Spleen (tissue), 11 donors: Measurements from ENCODE around the gene SLC9A4. TPM values are rescaled to one million over a fixed set of nuclear protein-coding genes. Genes with fewer than 3 reads are reported as not detected.

ENCODE experiments used
- DNase-seq: peaks from one replicate; pipeline ENCODE4 v3.0.0-alpha.2; 2020
- H3K27ac ChIP-seq, 8 donors: fragments of 200-600 bp; sonication (generic) in 7 of 8; 1 replicate in 4 of 8; 2 replicates in 4 of 8; pipeline versions ENCODE4 v1.5.0 to v1.8.0; 2016 to 2021; ENCODE audit warnings: inconsistent platforms in 4 of 8, mild to moderate bottlenecking in 4 of 8, moderate library complexity in 1 of 8
- H3K27me3 ChIP-seq, 7 donors: fragments of 200-600 bp; sonication (generic) in 6 of 7; replicated peaks in 1 of 7; 1 replicate in 4 of 7; 2 replicates in 3 of 7; pipeline versions ENCODE4 v1.5.0 to v1.8.0; 2016 to 2021; ENCODE audit warnings: inconsistent platforms in 3 of 7, mild to moderate bottlenecking in 1 of 7
- H3K36me3 ChIP-seq, 6 donors: fragments of 200-600 bp; sonication (generic) in 5 of 6; 1 replicate in 4 of 6; 2 replicates in 2 of 6; pipeline versions ENCODE4 v1.5.0 to v1.8.0; 2016 to 2021; ENCODE audit warnings: inconsistent platforms in 2 of 6
- H3K4me1 ChIP-seq, 6 donors: fragments of 200-600 bp; sonication (generic) in 5 of 6; 1 replicate in 3 of 6; 2 replicates in 3 of 6; pipeline versions ENCODE4 v1.5.0 to v1.8.0; 2016 to 2021; ENCODE audit warnings: inconsistent platforms in 3 of 6
- H3K4me3 ChIP-seq, 8 donors: fragments of 200-600 bp; sonication (generic) in 7 of 8; 1 replicate in 4 of 8; 2 replicates in 4 of 8; pipeline versions ENCODE4 v1.5.0 to v1.8.0; 2016 to 2021; ENCODE audit warnings: inconsistent platforms in 4 of 8, mild to moderate bottlenecking in 4 of 8, moderate library complexity in 2 of 8
- H3K9me3 ChIP-seq, 8 donors: fragments of 200-600 bp; sonication (generic) in 7 of 8; 1 replicate in 4 of 8; 2 replicates in 4 of 8; pipeline versions ENCODE4 v1.5.0 to v1.8.0; 2016 to 2021; ENCODE audit warnings: inconsistent platforms in 4 of 8
- POLR2A ChIP-seq, 3 donors: fragments of 450-650 bp; IDR thresholded peaks; one replicate each; pipeline ENCODE4 v1.5.1; 2017; ENCODE audit warnings: antibody characterized with exemption in 3 of 3, mild to moderate bottlenecking in 1 of 3
- POLR2AphosphoS5 ChIP-seq, 3 donors: sonication (generic); formaldehyde crosslinking; IDR thresholded peaks; one replicate each; pipeline ENCODE4 v1.5.1; 2017; ENCODE audit warnings: antibody characterized with exemption in 3 of 3
- WGBS, 5 donors: extraction: QIAGEN DNeasy Blood & Tissue Kit in 3 of 5; methylation state at CpG; one replicate each; pipeline versions ENCODE4 v1.1.5 to v1.1.7; 2013 to 2018; 5-methylcytosine and 5-hydroxymethylcytosine counted together
- intact Hi-C: fragments of 100-400 bp; cut with DNase I; formaldehyde crosslinking; loops from one replicate; pipeline ENCODE4 v1.15.0; 2023; ENCODE audit warnings: low total_unique reads
- polyA plus RNA-seq, 3 donors: library from polyadenylated mRNA; stranded (reverse); fragments of 200-250 nt; gene quantifications; one replicate each; pipeline ENCODE4 v1.2.1, GENCODE V29; 2013
- total RNA-seq, 7 donors: library from RNA; depleted of rRNA in 3 of 7; stranded (reverse); fragments of >200 nt in 3 of 7; fragmentation: NEBNext Ultra II Directional in 4 of 7; extraction: Animal tissue kit (Norgen Biotek cat#: 25700) in 4 of 7; gene quantifications; one replicate each; pipeline versions ENCODE4 v1.1.0 to v1.2.1, GENCODE V29; 2016 to 2021
- TF ChIP-seq, protein P1 (sequence below), 11 experiments: fragments of 200-600 bp in 7 of 11; fragments of 450-650 bp in 4 of 11; sonication (generic) in 4 of 11; IDR thresholded peaks in 8 of 11; conservative IDR thresholded peaks in 3 of 11; 1 replicate in 7 of 11; 2 replicates in 4 of 11; pipeline versions ENCODE4 v1.4.0 to v1.8.0; 2016 to 2021; ENCODE audit warnings: antibody characterized with exemption in 11 of 11, inconsistent platforms in 4 of 11, mild to moderate bottlenecking in 1 of 11
- donor health status: healthy with polysubstance abuse.
- donor health status: DM: no; HTN: no; CAD: no; lungs with moderate emphysema.
- donor health status: DM: no; HTN: no; CAD: no.
- donor health status: Bipolar disorder and iron deficiency.
- donor health status: healthy.
- donor health status: DM: no; HTN: no; CAD: no.
- donor health status: DM: yes; HTN: yes; CAD: no.

SLC9A4 gene
- total and polyA plus RNA-seq, 10 donors: 0.10 TPM; not detected in 9

DNA sequence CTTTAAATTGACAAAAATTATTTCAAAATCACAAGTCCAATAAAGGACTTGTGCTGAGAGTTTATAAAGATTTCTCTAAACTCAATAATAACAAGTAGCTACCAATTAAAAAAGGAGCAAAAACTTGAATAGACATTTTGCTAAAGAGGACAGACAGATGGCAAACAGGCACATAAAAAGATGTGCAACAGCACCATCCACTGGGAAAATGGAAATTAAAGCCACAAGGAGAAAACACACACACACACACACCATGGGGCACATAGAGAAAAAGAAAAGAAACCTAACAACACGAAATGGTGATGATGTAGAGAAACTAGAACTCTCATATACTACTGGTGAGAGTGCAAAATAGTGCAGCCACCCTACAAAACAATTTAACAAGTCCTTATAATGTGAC, 12.6 kb upstream of the SLC9A4 start:
- WGBS, 5 donors: 55 to 75% (median 63%) methylated on average over 1 of the region's 1 CpG
- TF ChIP-seq, protein P1, sequence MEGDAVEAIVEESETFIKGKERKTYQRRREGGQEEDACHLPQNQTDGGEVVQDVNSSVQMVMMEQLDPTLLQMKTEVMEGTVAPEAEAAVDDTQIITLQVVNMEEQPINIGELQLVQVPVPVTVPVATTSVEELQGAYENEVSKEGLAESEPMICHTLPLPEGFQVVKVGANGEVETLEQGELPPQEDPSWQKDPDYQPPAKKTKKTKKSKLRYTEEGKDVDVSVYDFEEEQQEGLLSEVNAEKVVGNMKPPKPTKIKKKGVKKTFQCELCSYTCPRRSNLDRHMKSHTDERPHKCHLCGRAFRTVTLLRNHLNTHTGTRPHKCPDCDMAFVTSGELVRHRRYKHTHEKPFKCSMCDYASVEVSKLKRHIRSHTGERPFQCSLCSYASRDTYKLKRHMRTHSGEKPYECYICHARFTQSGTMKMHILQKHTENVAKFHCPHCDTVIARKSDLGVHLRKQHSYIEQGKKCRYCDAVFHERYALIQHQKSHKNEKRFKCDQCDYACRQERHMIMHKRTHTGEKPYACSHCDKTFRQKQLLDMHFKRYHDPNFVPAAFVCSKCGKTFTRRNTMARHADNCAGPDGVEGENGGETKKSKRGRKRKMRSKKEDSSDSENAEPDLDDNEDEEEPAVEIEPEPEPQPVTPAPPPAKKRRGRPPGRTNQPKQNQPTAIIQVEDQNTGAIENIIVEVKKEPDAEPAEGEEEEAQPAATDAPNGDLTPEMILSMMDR (IDR thresholded peaks at IDR 0.05 in 8 of 11, conservative IDR thresholded peaks at IDR 0.05 in 3 of 11): no peak
- TF ChIP-seq POLR2AphosphoS5 (IDR thresholded peaks at IDR 0.05) (no peak), POLR2A (IDR thresholded peaks at IDR 0.05) (no peak)
- H3K36me3 ChIP-seq: no peaks in the 10 kb centered on the region
- H3K4me1 ChIP-seq: no peaks in the 10 kb centered on the region
- DNase-seq: no peak
- H3K9me3 ChIP-seq: peaks cover 0 to 9% (median 0%) of the 10 kb centered on the region in 8 donors
- H3K27me3 ChIP-seq: no peaks in the 10 kb centered on the region
- no peak overlapping the region for H3K4me3 ChIP-seq
- intact Hi-C loops: no loop called here
- H3K27ac ChIP-seq: no peak overlapping the region

DNA sequence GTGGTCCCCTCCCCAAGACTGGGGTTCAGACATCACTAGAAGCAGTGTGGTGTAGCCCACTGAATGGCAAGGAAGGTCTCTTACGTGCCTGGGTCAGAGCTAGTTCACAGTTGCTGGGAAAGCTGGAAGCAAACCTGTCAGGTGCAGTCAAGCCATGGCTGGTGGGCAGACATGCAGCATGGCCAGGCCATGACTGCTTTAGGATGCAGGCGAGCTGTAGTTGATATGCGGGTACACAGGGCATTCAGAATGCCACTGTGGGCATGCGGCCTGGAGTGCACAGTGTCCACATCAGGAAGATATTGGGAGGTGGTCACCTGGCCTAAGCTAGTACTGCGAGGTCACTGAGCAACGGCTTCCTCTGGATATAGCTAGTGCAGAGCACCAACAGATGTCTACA, 11.8 kb upstream of the SLC9A4 start:
- no peaks in the 10 kb centered on the region for H3K27me3 ChIP-seq
- peaks cover 0 to 2% (median 0%) of the 10 kb centered on the region in 8 donors for H3K9me3 ChIP-seq
- H3K4me1 ChIP-seq: no peaks in the 10 kb centered on the region
- no peaks in the 10 kb centered on the region for H3K36me3 ChIP-seq
- DNase-seq: no peak
- intact Hi-C loops: no loop called here
- no peak overlapping the region for H3K4me3 ChIP-seq
- TF ChIP-seq POLR2AphosphoS5 (IDR thresholded peaks at IDR 0.05) (no peak), POLR2A (IDR thresholded peaks at IDR 0.05) (no peak)
- TF ChIP-seq, protein P1 (IDR thresholded peaks at IDR 0.05 in 8 of 11, conservative IDR thresholded peaks at IDR 0.05 in 3 of 11): no peak
- WGBS, 5 donors: 82 to 93% (median 89%) methylated on average over 6 of the region's 6 CpGs
- H3K27ac ChIP-seq: no peak overlapping the region

DNA sequence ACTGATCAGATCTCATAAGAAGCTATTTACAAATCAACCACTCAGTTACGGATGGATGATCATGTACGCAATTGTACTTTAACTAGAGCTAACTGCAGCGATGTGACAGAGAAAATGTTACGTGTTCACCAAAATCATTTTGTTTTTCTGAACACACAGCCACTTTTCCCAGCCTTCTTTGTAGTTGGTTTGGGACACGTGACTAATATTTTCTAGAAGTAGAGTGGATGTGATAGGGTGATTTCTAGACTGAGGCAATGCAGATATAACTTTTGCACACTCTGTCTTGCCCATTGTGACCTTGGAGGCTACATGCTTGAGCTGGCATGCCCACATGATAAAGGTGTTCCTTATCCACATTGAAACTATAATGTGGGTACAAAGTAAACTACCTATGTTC, 9.9 kb upstream of the SLC9A4 start:
- TF ChIP-seq POLR2A (IDR thresholded peaks at IDR 0.05) (no peak), POLR2AphosphoS5 (IDR thresholded peaks at IDR 0.05) (no peak)
- TF ChIP-seq, protein P1 (IDR thresholded peaks at IDR 0.05 in 8 of 11, conservative IDR thresholded peaks at IDR 0.05 in 3 of 11): no peak
- Histone ChIP-seq H3K27ac (no peak overlapping the region), H3K4me3 (no peak overlapping the region), H3K9me3 (peaks cover 0 to 7% (median 0%) of the 10 kb centered on the region in 8 donors), H3K4me1 (no peaks in the 10 kb centered on the region), H3K36me3 (no peaks in the 10 kb centered on the region), H3K27me3 (no peaks in the 10 kb centered on the region)
- no peak for DNase-seq
- 92 to 97% (median 94%) methylated on average over 5 of the region's 5 CpGs for WGBS, 5 donors
- intact Hi-C loops: no loop called here

DNA sequence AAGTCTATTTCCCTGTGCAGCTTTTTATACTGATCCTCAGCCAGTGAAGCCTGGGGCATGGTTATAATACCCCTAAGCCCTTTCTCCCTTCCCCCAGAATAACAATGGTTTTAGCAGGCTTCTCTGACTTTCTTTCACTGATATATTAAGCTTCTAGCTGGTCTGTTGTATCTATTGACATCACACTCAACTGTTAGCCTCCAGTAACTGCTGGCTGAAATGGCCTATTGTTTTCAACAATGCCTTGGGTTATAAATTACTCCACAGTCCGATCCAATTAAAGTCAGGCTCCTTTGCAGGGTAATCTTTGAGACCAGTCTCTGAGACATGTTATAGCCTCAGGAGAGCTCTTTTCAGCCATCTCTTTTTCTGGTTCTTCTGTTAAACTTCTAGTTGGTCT, 2.9 kb upstream of the SLC9A4 start:
- intact Hi-C loops: loop anchor here (5.0 kb wide), 1 partner anchor 147 kb away; the partner anchor contains the start of gene SLC9A2
- DNase-seq: no peak
- Histone ChIP-seq H3K4me3 (no peak overlapping the region), H3K9me3 (peaks cover 0 to 21% (median 16%) of the 10 kb centered on the region in 8 donors), H3K36me3 (no peaks in the 10 kb centered on the region), H3K27ac (no peak overlapping the region), H3K4me1 (peaks cover 0 to 5% (median 0%) of the 10 kb centered on the region in 6 donors), H3K27me3 (peaks cover 0 to 29% (median 0%) of the 10 kb centered on the region in 7 donors)
- 72 to 90% (median 76%) methylated on average over 1 of the region's 1 CpG for WGBS, 5 donors
- TF ChIP-seq POLR2A (IDR thresholded peaks at IDR 0.05): no peak
- TF ChIP-seq, protein P1 (IDR thresholded peaks at IDR 0.05 in 8 of 11, conservative IDR thresholded peaks at IDR 0.05 in 3 of 11): no peak
- TF ChIP-seq POLR2AphosphoS5 (IDR thresholded peaks at IDR 0.05): no peak
